HG03469 (cell line): ENCODE results near the gene KRT17.

Experiments used
- ATAC-seq: cut with Tn5 transposase; IDR thresholded peaks from one replicate; pipeline ENCODE4 v1.9.1; 2021; ENCODE audit warnings: mild to moderate bottlenecking, moderate library complexity, moderate number of reproducible peaks; ENCODE audit not compliant: unreplicated experiment

Gene KRT17

GRCh38 chr17:41624208-41625101 lies at the start of gene KRT17:
TSS of gene KRT17 (minus strand) at chr17:41624575. CDS start at chr17:41624509, 66 bp downstream.
- no peak for ATAC-seq

- no peak for ATAC-seq
Observed at GRCh38 chr17:41672153-41672552, 47.8 kb upstream of the KRT17 start.

GRCh38 chr17:41667280-41668041 lies 43.1 kb upstream of the KRT17 start:
- no peak for ATAC-seq

GRCh38 chr17:41666708-41667279 lies 42.4 kb upstream of the KRT17 start:
- peak; percentile 28 for ATAC-seq

DNA sequence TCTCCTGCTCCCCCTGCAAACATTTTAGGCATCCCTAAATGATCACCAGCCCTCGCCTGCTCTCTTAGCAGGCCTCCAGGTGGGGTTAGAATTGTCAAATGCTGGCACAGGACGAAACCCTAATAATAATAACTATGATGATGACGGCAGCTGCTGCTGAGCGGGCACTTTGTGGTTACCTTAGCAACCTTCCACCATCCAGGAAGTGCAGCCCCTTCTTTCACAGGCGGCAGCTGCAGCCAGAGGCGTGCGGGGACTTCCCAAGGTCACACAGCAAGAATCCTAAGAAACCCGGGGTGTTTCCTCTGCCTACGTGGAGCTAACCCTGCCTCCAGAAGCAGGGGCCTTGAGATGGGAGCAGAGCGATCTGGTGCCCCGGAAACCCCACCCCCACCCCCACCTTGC lies 41.9 kb upstream of the KRT17 start:
- ATAC-seq, result peak; percentile 21

DNA sequence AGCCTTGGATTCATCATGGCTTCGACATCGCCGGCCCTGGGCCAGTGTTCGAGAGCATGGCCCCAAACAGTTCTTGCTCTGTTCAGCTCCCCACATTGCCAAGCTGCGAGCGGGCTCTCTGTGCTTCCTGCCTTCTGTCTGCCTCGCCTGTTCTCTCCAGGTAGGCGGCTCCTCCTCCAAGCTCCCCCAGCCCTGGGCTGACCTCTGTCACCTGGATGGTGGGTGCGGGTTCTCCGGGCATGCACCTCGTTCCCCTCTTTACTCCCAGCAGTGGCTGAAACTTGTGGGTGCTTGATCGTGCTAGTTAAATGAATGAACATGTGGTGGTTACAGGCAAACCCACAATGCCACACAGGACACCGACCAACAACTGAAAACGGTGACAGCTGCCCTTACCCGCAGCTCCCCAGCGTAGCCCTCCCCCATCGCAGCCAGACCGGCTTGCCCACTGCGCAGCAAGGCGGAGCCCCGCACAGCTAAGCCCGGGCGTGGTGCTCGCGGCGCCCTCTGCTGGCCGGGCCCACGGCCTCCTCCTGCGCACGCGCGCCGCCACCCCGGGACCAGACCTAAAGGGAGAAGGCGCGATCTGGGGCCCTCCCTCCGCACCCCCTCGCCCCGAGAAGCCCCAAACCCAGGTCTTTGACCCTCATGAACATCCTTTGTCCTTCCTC lies 41.3 kb upstream of the KRT17 start:
- ATAC-seq, result peak; percentile 29

- ATAC-seq, result no peak
Observed at GRCh38 chr17:41664587-41665565, 40.5 kb upstream of the KRT17 start.

GRCh38 chr17:41664172-41664457 lies 39.7 kb upstream of the KRT17 start:
- ATAC-seq, result no peak

GRCh38 chr17:41663451-41664171 lies 39.2 kb upstream of the KRT17 start:
- ATAC-seq, result no peak

DNA sequence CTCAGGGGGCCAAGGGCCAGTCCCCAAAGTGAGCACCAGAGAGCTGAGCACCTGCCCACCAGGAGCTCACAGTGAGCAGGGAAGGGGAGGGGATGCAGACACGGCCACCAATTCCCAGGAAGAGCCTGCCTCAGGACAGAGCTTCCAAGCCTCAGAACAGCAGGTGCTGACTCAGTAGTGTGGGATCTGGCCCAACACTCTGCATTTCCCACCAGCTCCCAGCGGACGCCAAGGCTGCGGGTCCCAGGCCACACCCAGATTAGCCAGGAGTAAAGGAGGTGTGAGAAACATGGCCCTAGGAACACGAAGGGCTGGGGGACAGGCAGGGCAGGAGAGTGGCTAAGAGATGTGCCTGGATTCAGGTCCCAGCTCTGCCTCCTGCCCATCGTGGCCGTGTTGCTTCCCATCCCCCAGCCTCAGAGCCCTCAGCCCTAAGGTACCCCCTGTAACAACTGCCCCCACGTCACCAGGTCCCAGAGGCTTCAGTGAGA lies 35.9 kb upstream of the KRT17 start:
- ATAC-seq, result no peak

- no peak for ATAC-seq
Observed at GRCh38 chr17:41659427-41660212, 35.2 kb upstream of the KRT17 start.

DNA sequence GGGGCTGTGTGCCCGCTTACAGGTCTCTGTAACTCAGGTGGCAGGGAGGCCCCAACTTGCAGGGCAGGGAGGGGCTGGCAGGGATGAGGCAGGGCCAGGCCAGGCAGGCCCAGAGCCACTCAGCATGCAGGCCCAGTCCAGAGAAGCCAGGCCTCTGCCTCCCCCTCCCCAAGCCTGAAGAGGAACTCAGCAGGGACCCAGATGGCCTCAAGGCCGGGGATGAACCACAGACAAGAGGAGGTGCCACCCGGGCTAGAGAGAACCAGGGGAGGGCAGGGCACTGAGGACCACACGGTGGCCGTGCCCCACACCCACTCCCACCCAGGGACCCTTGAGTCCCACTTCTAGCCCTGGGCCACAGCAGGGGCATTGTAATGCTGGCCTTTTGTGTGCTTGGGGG lies 34.5 kb upstream of the KRT17 start:
- no peak for ATAC-seq

DNA sequence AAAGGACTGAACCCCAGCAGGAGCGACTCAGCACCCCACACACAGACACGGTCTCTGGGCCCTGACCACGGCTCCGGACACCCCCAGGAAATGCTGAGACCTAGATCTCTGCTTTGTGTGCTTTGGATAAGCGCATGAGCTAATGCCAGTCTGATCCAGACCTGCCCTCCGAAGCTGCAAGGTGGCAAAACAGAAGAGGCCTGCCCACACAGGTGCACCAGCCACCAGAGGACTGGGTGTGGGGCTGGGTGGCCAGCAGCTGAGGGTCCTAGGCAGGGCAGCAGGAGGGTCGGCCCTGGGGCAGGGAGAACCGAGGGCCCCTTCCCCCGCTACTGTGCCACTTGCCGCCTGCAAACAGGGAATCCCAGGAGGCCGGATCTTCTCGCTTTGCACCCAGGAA lies 33.6 kb upstream of the KRT17 start:
- no peak for ATAC-seq

DNA sequence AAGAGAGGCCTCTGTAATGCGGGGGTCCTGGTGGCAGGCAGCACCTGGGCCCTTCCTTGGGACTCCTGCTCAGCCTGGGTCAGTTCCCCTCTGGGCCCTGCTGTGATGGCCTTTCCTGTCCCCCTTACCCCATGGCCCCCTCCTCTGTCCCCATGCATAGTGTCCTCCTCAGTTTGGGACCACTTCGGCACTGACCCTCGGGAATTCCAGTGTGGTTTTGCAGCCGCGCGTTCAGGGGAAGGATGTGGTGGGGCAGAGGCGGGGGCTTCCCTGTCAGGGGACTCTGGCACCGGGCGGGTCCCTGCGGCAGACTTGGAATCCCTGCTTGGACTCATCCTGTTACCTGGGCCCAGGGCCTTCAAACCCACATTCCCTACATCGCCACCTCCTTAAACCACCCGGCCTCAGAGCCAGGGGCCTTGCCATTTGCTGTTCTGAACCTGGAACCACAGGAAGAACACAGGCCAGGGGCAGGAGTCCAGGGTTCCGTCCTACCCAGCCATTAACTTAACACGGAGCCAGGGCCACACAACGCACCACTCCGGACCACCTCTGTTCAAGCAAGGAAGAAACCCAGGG lies 32.9 kb upstream of the KRT17 start:
- no peak for ATAC-seq

DNA sequence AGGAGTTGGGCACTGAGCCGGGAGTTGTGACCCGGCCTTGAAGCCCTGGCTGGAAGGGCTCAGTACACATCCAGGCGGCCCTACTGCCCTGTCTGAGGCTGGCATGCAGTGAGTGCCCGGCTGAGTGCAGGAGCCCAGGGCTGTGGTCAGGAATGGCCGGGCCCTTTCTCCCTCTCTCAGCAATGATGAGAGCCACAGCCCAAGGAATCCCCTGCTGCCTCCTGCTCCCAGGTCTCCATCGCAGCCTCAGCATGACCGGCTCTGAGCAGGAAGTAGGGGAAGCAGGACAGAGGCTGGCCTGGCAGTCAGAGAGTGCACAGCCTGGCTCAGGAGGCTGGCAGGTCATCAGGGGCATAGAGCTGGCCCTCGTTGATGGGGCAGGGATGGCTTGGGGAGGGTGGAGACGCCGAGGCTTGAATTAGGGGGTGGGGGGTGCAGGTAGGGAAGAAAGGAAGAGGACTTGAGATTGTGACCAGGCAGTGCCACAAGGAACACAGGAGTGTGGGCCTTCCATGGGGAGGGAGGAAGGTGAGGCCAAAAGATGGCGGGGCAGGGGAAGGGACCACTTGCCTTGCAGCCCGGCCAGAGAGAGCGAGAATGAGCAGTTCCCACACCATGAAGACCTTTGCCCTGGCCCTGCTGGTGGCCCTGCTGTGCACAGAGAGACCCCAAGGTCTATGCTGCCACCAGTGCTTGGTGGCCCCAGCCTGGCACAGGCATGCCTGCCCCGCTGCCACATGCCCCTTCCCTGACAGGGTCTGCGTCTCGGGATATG lies 32.1 kb upstream of the KRT17 start:
- no peak for ATAC-seq

- no peak for ATAC-seq
Observed at GRCh38 chr17:41655611-41656111, 31.3 kb upstream of the KRT17 start.
